Hippocampal formation (tissue), 2 donors: Measurements from ENCODE around the gene SLC39A12.

Experiments
- DNase-seq, 2 donors: peaks; one replicate each; lab custom pipeline; 2025; lab: John Stamatoyannopoulos, UW

Gene SLC39A12

DNA sequence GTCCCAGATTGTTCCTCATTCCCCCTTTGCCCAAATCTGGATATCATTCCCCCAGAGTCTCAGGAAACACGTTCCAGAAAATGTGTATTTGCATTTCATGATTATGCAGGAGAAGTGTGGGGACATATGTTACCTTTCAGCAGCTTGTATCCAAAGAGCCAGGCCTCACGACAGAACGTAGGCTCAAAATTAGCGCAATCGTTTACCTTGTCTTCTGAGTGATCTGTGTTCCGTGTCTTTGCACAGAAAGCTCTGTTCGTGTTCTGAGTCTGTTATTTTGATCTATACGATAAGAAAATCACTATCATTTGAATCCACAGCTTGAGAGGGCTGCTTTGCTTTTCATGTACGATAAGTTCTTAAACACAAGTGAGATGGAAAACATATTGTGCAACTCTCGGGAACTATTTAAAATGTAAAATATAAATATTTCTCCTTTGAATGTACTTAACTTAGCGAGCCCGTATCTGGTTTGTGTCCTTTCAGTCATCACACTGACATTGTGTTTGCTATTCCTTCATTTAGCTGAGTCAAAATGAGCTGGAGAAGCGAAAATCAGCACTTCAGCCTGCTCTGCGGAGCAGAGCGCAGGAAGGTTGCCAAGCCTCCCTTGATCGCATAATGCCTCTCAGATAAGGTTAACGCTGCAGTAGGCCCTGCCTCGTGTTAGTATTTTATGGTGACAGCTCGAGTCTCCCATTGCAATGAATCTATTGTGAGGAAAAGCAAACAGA, 108.3 kb downstream of the SLC39A12 start:
- no peak for DNase-seq

DNA sequence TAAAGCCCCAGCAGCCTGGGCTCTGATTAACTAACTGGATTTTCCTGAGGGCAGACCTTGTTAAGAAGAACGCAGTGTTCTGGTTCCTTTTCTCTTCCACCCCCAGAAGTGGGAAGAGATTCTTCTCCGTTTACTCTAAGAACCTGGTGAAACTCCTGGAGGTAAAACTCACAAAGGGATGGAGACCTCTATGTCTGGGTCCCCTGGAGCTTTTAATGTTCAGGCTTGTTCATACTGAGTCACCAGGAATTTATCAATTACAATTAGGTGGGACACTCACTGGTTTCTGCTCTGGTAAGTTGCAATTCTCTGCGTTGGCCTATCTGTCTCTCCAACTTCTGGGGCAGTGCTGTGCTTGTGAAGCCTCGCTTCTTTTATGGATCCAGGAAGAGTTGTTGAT, 115.2 kb downstream of the SLC39A12 start:
- DNase-seq, result no peak

DNA sequence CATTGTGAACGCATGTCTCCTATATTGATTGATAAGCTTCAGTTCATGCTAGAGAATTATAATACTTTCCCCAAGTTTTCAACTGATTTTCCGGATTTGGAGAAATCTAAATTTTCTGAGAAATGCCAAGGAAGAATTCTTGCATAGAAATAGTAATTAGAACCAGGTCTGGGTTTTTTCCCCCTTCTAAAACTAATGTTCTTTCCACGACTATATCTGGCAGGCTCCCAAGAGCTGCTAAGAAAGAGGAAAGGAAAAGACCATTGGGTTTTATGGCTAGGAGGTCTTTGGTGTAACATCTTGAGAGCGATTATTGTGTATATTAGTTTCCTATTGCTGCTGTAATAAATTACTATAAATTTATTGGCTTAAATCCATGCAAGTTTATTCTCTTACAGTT, 116.7 kb downstream of the SLC39A12 start:
- DNase-seq, result no peak

DNA sequence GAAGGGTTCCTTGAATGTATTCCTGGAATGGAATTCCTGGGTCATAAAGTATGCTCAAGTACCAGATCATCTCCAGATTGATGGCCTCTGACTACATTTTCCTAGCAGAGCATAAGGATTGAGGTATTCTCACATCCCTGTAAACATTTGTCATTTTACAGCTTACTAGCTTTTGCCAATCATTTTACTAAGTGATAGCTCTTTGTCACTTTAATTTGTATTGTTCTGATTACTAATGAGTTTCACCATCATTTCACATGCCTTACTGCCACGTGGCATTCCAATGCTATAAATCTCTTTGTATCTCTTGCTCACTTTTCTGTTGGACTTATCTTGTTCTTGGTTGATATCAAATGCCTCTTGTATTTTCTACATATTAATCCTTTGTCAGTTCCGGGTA, 119.9 kb downstream of the SLC39A12 start:
- DNase-seq, result no peak

DNA sequence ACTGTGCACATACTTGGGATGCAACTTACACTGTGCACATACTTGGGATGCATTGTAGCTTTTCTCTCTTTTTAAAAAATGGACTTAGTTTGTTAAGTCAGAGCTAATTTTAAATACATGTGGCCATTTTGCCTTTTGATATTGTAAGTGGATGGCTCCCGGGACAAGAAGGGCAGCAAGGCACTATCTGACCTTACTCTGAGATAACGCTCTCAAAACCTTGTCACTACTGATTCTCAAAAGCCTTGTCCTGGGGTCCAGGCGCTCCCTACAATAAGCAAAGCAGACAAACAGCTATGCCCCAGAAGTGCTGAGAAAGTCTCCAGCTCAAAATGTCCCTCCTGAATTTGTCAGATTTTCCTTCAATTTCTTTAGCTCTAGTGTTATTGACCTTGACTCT, 121.6 kb downstream of the SLC39A12 start:
- no peak for DNase-seq

DNA sequence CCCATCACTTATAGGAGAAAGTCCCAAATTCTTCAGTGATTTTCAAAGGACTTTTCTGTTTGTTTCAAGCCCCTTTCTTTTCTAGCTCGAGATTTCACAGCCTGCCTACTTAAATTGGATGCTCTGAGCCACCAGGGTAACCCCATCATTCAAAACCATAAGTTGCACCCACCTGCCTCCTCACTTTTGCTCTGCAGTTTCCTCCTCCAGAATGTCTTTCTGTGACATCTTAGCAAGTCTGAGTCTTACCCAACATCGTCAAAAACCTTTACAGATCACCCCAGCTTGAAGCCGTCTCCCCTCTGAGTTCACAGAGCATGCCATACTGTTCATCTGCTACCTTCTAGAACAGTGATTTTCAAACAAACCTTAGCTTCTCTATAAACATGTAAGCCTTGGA, 124.2 kb downstream of the SLC39A12 start:
- DNase-seq, result no peak

DNA sequence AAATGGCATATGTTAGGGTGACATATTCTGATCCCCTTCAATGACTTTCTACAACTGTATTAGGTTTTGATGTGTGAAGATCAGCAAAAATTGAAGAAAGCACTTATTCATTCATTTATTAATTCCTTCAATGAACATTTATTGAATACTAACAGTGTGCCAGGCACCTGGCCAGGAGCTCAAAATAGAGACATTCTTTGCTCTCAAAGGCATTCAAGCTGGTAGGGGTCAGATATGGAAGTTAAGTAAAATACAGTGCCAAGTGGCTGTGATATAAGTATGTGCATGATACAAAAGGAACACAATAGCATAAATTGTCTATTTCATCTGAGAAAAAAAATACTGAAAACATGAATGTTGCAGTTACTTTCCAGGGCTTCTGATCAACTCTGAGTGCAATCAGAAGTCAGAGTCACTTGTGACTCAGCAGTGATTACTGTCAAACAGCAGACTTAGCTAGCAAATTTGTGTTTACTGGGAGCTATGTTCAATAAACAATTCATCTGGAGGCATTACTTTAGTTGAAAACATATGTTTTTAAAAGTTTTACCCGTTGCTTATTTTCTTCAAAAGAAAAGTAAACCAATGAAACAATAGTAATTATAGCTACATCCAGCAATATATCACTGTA, 128.1 kb downstream of the SLC39A12 start:
- DNase-seq, result no peak

DNA sequence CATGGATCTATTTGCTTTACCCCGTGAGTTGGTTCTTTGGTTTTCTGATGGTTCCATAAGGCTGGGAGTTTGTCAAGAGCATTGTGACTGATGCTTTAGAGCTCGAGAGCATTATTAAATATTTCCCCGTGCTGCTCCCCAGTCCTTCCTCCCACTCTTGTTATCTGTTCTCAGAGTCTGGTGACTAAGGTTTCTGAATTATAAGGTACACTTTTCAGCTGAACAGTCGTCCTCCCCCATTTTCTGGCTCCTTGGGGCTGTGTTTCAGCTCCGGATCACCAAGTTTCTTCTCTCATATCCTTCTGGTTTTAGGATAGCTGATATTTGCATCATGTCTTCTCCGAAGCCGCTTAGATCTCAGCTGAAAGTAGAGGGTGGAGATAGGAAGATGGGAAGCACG, 130.7 kb downstream of the SLC39A12 start:
- no peak for DNase-seq

DNA sequence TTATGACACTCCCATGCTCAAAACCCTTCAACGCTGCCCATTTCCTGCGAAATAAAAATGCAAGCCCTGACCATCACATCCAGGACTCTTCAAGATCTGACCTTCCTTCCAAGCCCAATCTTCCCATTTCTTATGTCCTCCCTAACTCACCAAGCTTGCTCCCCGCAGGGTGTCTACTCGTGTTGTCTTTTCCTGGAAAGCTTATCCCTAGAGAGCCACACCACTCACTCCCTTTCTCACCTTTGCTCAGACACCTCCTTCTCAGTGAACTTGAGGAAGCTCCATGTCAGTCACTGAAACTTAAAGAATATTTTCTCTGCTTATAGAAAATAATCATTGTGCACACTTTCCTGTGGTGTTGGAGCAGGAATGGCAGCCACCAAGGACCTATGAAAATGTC, 134.1 kb downstream of the SLC39A12 start:
- DNase-seq, result no peak

DNA sequence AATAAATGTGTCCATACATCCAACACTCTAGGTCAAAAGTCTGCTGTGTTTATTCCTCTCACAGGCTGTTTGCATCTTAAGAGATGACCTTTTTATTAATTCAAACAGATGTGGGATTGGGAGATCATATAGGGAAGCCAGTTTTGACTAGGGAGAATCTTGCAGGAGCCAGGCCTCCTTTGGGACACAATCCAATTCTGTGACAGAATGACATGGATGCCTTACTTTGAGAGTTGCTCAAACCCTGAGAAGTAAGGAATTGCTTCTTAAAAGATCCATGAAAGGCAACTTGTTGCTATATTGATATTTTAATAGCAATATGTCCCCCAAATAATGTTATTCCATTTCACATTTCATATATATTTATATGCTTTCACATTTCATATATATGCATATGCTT, 135.0 kb downstream of the SLC39A12 start:
- no peak for DNase-seq

DNA sequence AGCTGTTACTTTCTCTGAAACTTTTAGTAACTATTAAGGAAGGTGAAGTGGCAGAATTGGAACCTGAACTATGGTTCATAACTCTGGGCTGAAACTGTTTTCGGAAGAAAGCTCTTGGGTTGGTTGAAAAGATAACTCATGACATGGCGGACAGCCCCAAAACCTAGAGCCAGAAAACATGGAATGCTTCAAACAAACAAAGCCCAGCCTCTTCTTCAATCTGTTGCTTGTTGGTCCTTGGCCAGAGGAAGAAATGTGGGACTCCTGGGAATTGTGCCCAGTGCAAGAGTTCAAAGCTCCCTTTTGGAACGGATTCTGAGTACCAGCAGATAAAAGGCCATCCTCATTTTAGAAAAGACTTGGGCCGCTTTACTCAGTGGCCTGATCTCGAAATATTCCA, 135.6 kb downstream of the SLC39A12 start:
- no peak for DNase-seq
